T follicular helper cell (primary cell): ENCODE measurements around the gene AQP4.

Source experiments
- DNase-seq: peaks from one replicate; pipeline ENCODE4 v3.0.0-alpha.2; 2020; ENCODE audit warnings: low read depth
- total RNA-seq, 2 experiments: gene quantifications; one replicate each; lab custom pipeline; 2026; lab: John Stamatoyannopoulos, UW

The AQP4 gene, protein sequence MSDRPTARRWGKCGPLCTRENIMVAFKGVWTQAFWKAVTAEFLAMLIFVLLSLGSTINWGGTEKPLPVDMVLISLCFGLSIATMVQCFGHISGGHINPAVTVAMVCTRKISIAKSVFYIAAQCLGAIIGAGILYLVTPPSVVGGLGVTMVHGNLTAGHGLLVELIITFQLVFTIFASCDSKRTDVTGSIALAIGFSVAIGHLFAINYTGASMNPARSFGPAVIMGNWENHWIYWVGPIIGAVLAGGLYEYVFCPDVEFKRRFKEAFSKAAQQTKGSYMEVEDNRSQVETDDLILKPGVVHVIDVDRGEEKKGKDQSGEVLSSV
- total RNA-seq: 0 reads per million in 2 experiments

DNA sequence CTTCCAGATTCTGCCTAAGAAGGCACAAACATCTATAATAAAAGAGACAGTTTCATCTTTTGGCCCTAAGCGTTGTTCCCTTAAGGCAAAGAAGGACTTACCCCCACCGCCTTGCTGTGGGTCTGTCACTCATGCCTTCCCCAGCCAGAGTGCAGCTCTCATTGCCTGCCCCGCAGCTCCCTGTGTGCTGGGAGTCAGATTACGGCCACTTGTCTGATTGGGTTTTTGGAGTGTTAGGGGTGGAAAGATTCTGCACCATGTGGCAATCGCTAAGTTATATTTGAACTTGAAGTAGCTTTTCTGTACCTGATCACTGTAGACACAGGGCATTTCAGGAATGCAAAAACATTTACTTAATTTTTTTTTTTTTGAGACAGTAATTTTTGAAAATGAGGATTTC, at the start of gene AQP4:
Gene AQP4 (minus strand): TSS at position 151 of the 400 bp plus-strand sequence. CDS start 18 bp downstream, at position 133.
- no peak for DNase-seq

- no peak for DNase-seq
Observed at GRCh38 chr18:26911840-26912239, 46.3 kb upstream of the AQP4 start.

DNA sequence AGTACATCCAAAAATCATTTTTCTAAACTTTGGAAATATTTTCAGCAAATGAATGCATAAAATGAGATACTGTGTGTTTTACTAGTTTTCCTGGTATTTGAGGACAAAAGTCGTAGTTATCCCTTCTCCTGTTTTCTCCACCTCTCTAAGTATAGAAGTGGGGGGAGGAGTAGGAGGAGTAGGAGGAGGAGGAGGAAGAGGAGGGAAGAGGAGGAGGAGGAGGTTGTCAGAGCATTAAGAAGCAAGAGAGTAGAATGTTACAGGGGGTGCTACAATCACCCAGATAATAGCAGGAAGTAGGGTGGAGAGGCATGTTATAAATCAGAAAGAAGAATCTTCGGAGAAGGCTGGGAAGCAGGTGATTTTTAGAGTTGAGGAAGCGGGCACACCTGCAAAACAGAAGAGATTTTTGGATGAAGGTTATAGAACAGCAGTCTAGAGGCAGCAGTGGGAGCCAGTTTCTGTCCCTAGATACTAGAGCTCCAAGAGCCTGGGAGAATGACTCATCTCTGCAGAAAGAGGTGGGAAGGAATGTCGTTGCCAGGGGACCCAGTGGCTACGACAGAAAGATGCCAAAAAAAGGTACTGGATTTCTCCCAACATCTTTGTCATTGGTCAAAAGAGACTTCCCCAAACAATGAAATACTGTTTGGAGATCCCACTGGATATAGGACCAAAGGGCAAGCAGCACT, 44.2 kb upstream of the AQP4 start:
- DNase-seq: no peak

GRCh38 chr18:26908906-26909305, 43.4 kb upstream of the AQP4 start:
- no peak for DNase-seq

DNA sequence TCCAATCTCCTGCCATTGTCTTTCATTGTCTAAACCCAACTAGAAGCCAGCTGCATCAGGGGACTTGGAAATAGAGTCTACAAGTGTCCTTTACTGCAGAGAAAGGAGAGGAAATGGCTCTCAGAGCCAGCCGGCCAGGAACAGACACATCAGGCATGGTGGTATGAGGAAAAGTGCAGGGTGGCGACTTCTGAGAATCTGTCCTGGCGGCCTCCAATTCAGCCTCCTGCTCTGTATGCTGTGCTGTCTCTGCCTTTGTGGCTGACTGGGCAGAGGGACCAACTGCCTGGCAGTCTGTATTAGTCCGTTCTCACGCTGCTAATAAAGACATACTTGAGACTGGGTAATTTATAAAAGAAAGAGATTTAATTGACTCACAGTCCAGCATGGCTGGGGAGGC, 36.8 kb upstream of the AQP4 start:
- no peak for DNase-seq

- DNase-seq: no peak
Observed at GRCh38 chr18:26901020-26901419, 35.5 kb upstream of the AQP4 start.

DNA sequence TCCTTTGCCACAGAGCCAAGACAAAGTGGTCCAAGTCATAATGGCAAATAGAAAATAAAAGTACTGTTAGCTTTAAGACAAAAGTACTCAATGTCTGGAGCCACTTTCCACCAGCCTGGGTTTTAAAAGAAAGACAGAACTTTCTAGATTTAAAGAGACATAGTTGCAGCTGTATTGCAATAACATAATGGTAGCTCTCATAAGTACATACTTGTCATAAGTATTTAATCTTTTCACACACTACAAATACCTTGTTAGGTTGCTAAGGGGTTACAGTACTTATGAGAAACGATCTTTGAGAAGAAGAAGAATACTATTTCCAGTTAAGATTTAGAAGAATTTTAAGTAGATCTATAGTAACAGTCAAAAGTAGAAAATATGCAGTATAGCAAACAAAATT, 28.9 kb upstream of the AQP4 start:
- no peak for DNase-seq

GRCh38 chr18:26893996-26894395, 28.5 kb upstream of the AQP4 start:
- DNase-seq: no peak

DNA sequence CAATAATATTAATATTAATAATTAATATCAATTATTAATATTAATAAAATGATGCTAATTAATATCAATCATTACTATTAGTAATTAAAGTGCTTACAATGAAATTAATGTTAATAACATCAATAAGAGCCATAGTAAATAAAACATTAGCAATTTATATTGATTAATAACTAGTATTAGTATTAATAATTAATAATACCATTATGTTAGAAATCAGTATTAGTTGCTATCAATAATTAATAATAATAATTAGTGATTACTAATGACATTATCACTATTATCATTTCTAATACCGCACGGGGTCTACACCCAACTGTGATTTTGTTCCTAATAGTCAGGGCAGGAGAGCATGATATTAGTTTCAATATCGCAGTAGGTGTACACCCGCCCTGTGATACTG, 22.8 kb upstream of the AQP4 start:
- DNase-seq: no peak

- DNase-seq: no peak
Observed at GRCh38 chr18:26875040-26875654, 9.6 kb upstream of the AQP4 start.

- DNase-seq: no peak
Observed at GRCh38 chr18:26874283-26874682, 8.8 kb upstream of the AQP4 start.

DNA sequence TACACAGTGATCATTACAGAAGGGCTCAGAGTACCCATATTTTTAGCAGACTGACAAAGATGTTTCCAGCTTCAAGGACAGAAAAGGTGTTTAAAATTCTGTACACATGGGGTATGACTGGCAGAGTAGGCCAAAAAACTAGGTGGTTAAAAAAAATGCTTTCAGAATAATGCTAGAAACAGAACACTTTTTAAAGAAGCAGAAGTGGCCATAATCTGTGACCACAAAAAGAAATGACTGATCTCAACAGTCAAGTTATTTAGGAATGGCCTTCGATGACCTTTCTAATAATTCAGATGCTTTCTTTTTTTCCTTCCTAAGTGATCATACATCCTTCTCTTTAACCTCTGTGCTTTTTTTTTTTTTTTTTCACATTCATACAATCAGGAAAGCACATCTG, 4.1 kb upstream of the AQP4 start:
- no peak for DNase-seq

DNA sequence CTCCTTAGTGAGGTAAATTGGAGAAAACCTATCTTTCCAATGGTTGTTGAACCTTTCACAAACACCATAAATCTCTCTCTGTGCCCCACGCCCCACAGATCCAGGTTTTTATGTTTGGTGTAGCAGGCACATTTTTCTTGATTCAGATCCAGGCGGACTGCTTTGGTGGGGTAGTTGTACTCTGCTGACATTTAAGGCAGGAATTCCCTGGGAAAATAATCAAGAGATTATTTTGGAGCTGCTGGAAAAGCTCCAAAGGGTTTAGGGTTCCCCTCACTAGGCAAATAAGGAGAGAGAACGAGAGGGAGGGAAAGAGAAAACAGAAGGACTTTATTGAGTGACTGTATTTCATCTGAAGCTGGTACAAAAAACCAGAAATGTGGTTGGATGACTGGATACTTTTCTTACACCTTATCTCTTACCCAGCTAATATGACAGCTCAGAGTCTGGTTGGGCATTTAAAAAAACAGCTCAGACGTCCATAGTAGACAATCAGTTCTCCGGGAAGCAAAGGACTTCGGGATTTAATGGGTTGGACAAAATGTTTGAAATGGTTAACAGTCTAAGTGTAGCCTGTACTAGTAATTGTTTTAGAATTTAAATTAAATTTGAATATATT, 3.6 kb upstream of the AQP4 start:
- DNase-seq: no peak

DNA sequence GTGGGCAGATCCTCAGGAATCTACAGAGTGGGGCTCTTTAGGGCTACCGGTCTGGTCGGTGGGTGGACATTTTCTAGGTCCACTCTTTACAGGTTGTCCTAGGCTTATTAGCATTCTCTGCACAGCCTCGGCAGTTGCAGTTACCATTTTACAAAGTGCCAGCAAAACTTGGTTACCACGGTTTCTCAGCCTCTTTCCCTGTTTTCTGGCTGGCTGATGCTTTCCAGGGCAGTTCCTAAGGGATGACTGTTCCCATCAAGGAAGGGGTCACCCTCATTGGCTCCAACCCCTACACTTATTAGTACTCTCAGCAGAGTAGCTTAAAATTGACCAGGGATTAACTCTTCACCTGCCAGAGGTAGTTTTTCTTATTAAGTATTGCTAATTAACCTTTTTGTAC, 2.0 kb upstream of the AQP4 start:
- DNase-seq: no peak

DNA sequence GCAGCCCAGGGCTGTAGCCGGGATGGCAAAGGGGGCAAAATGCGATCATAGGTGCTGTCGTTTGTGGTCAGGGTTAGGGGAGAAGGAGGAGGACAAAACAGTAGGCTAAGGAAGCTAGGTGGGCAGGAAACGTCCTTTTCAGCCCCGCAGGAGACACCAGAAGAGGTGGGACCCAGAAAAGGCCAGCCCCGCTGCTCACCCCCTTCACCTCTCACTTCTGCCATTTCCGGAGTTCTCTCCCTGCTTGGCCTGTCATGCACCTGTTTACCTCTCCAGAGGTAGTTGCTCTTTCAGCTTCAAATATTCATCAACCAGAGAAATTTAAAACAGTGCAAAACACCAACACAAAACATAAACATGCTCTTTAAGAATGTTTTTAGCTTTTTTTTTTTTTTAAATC, 849 bp downstream of the AQP4 start:
- no peak for DNase-seq

DNA sequence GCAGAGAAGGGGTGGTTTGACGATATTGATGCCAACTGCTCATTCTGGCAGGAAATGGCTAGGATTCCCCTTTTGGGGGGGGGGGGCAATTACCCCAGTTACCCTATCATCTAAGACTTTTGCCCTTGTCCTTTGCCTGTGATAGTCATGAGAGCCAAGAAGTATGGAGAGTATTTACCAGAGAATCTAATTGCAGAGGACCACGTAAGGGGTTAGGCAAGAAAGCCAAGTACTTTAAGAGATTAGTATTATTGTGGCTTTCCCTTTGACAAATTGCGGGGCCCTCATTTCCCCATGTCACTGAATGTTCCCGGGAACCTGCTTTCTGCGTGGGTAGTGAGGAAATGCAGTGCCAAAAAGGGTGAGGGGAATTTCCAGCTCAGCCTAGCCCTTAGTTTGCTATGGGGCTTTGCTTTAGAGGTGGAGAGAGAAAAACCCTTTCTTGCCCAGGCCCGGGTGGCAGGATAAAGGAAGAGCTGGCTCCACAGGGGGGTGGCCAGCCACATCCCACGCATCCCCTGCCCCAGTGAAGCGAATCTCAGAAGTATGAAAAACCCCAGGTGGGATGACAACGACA, 1.5 kb downstream of the AQP4 start:
- DNase-seq: no peak

DNA sequence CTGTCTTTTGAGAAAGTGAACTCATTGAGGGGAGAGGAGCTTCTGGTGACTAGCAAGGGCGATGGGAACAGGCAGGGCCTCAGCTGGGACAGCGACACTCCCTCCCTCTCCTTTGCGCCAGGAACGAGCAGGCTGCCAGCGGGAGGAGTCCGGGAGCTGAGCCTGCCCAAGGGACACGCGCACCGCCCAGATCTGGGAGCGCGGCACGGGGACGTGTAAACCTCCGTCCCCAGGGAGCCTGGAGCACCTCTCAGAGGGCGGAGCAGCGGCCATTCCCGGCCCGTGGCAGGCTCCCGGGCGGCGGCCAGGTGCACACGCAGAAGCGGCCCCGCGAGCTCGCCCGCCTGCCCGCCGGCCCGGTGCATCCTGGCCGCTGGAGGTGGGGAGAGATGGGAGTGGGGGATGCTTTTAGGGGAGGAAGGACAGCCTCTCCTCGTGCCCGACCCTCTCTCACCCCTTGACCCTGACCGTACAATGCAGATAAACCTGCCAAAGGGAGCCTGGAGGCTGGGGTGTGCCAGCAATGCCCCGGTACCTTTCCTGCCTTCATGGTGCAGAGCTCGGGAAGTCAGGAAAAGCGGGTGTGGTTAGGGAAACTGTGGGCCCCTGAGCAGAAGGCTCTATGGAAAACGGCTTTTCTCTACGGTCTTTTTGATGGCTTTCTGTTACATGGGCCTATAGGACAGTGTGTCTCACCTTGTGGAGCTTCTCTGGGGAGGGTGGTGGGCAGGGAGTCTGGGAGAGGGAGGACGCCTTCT, 2.2 kb downstream of the AQP4 start:
- DNase-seq: no peak

DNA sequence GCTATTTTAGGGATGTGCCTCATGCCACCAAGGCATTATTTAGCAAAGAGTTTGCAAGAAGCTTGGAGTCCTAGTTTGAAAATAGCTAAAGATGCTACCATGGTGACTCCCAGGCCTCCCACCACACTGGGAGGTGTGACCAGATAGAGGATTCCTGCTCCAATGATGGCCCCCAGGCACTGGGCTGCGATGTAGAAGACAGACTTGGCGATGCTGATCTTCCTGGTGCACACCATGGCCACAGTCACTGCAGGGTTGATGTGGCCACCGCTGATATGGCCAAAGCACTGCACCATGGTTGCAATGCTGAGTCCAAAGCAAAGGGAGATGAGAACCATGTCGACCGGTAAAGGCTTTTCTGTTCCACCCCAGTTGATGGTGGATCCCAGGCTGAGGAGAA, 3.4 kb downstream of the AQP4 start:
- no peak for DNase-seq

DNA sequence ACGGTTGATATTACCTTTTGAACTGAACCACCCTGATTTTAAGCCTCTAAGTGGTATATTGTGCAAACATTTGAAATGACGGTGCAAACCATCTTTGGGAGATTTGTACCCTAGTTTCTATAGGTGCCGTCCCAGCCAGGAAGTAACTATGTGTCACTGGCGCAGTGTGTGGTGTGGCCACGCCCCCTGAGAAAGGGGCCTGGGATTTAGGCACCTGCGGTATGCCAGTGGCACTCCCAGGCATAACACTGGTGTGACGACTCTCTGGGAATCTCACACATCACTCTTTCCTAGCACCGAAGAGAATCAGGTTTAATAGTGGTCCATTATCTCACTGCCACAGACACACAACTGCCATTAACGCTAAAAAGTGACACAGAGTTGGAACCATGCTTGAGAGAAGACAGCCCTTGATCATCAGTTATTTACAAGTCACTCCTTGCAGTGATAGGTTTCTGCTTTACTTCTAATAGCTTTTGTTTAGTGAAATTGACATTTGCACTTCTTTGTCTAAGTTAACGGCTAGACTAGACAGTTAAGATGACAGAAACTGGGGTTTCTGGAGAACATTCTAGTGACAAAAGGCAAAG, 11.1 kb downstream of the AQP4 start:
- DNase-seq: no peak

DNA sequence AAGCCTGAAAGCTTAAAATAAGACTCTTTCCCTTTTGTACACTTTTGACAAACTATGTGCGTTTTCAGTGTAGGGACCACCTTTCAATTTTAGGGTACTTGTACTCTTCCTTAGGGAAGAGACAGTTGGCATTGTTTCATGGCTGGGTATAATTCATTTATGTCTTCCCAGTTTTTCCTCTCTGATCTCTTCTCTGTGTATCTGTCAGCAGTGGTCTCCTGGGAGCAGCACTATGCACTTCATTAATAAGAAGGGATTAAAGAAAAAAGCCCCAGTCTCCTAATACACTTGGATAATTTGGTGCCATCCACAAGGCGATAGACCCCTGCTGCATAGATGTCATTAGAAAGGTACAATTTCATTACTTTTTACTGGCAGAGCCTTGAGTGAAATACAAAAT, 12.1 kb downstream of the AQP4 start:
- DNase-seq: no peak

GRCh38 chr18:26843760-26844159, 21.7 kb downstream of the AQP4 start:
- DNase-seq: no peak
